Measurements from ENCODE around the gene OPN1SW.

OPN1SW gene

DNA sequence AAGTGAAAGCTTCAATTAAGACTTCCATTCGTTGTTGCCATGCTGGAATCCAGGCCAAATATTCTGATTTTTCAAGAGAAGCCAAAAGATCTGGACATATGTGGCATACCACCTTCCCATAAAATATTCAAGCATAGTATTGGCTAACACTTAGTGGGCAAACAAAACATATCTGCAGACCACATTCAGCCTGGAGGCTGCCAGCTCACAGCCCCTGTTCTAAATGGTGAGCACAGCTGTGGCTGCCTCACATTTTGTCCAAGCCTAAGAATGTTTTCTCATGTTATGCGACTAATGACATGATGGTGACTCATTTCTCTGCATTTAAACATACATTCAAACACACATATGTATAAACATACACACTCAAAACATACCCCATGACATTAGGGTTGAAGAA, 47.0 kb downstream of the OPN1SW start:
- DNase-seq (ENCODE audit: low read depth), result no peak
- no peak overlapping the region for H3K4me3 ChIP-seq (ENCODE audit: low read depth, low read length)
- TF ChIP-seq, protein P1, sequence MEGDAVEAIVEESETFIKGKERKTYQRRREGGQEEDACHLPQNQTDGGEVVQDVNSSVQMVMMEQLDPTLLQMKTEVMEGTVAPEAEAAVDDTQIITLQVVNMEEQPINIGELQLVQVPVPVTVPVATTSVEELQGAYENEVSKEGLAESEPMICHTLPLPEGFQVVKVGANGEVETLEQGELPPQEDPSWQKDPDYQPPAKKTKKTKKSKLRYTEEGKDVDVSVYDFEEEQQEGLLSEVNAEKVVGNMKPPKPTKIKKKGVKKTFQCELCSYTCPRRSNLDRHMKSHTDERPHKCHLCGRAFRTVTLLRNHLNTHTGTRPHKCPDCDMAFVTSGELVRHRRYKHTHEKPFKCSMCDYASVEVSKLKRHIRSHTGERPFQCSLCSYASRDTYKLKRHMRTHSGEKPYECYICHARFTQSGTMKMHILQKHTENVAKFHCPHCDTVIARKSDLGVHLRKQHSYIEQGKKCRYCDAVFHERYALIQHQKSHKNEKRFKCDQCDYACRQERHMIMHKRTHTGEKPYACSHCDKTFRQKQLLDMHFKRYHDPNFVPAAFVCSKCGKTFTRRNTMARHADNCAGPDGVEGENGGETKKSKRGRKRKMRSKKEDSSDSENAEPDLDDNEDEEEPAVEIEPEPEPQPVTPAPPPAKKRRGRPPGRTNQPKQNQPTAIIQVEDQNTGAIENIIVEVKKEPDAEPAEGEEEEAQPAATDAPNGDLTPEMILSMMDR (IDR thresholded peaks at IDR 0.05; ENCODE audit: control insufficient read depth, extremely low read depth, insufficient read depth), result no peak

DNA sequence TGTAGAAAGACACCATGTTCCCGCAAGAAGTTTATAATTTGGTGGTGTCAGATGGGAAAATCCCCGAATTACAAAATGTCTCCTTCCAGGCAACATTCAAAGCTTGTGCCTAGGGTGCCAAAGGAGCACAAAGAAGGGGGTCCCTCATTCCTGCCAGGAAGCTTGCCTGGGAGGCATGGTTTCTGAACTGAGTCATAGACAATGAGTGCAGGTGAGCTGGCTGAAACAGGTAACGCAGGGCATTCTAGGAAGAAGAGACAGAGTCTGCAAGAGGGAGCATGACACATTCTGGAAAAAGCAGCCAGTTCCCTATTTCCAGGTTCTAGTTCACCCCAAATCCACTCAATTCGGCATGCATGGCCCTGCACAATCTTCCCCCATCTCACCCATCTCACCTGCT, 48.4 kb downstream of the OPN1SW start:
- no peak for DNase-seq (ENCODE audit: low read depth)
- TF ChIP-seq, protein P1 (IDR thresholded peaks at IDR 0.05; ENCODE audit: control insufficient read depth, extremely low read depth, insufficient read depth), result no peak
- H3K4me3 ChIP-seq (ENCODE audit: low read depth, low read length), result no peak overlapping the region

DNA sequence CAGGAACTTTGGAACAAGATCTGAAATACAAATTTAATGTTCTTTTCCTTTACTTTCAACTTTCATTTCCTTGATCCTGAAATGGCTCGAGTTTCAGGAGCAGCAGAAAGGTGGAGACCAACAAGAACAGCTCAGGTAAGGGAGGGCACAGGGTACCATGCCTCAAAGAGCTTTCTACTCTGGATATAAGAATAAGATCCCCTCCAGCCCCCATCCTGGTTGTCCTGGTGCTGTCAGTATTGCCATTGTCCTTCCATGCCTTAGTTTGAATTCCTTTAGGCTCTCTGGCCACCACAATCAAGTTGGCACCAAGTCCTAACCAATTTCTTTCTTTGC, 48.9 kb downstream of the OPN1SW start:
- H3K4me3 ChIP-seq (ENCODE audit: low read depth, low read length), result no peak overlapping the region
- DNase-seq (ENCODE audit: low read depth), result no peak
- TF ChIP-seq, protein P1 (IDR thresholded peaks at IDR 0.05; ENCODE audit: control insufficient read depth, extremely low read depth, insufficient read depth), result no peak

DNA sequence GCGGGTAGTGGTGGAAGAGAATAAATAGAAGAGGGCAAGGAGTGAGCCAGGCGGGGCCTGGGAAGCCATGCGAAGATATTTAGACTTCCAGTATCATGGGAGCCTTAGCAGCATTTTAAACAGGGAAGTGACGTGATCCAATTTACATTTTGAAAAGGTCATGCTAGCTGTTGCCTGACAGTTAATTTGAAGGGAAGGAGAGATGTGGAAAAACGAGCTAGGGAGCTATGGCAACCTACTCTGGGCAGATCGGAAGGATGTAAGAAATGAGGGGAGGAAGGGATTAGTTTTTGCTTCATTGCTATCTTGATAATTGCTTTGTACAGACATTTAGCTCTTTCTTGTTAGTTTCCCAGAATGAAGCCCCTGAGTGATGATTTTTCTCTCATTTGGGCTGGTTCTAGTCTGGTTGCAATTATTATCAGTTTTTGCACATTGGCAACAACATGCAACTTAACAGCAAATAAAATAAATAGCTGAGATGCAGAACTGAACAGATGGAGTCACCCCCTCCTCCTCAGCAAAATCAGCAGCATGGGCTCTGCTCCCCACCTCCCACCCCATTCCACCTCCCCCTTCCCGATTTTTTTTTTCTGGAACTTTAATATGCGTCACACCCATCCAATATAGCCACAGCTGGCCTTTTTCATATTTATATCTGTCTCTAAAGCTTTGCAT, 49.4 kb downstream of the OPN1SW start:
- no peak for DNase-seq (ENCODE audit: low read depth)
- H3K4me3 ChIP-seq (ENCODE audit: low read depth, low read length), result no peak overlapping the region
- TF ChIP-seq, protein P1 (IDR thresholded peaks at IDR 0.05; ENCODE audit: control insufficient read depth, extremely low read depth, insufficient read depth), result no peak

DNA sequence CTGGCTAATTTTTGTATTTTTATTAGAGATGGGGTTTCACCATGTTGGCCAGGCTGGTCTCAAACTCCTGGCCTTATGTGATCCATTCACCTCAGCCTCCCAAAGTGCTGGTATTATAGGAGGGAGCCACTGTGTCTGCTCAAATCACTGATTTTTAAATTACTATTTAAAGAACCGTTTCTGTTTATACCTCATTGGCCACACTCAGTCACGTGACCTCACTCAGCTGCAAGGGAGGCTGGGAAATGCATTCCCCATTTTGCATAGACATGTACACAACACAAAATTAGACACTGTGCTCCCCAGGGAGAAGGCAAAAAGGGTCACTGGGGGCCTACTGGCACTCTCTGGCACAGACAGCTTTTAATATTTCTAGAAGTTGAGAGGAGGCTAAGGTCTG, 50.1 kb downstream of the OPN1SW start:
- DNase-seq (ENCODE audit: low read depth), result no peak
- H3K4me3 ChIP-seq (ENCODE audit: low read depth, low read length), result no peak overlapping the region
- TF ChIP-seq, protein P1 (IDR thresholded peaks at IDR 0.05; ENCODE audit: control insufficient read depth, extremely low read depth, insufficient read depth), result no peak

DNA sequence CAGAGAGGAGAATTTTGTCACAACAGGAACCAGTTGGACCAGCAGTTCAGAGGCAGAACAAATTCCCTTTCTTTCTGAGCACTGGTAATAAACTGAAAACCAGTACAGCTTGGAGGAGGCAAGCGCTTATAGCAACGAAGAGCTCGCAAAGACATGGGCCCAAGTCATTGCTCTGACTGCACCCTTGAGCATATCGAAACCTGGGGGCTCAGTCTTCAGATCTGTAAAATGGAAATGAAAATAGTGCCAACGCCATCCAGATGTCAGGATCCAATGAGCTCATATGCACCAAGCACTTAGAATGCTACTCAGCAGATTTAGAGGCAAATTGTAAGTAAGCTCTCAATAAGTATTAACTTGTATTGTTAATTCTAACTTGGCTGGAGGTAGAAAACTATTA, 50.9 kb downstream of the OPN1SW start:
- DNase-seq (ENCODE audit: low read depth), result no peak
- no peak overlapping the region for H3K4me3 ChIP-seq (ENCODE audit: low read depth, low read length)
- TF ChIP-seq, protein P1 (IDR thresholded peaks at IDR 0.05; ENCODE audit: control insufficient read depth, extremely low read depth, insufficient read depth), result no peak
